ENCODE measurements around the gene ABCC3. TPM values are rescaled to one million over a fixed set of nuclear protein-coding genes. Genes with fewer than 3 reads are reported as not detected.

The ABCC3 gene
- total and polyA plus RNA-seq, 2 of the 8 experiments (the other 6 are each of a cell fraction or from before 2014, with no cell fraction given) = 0.35 to 0.37 TPM

DNA sequence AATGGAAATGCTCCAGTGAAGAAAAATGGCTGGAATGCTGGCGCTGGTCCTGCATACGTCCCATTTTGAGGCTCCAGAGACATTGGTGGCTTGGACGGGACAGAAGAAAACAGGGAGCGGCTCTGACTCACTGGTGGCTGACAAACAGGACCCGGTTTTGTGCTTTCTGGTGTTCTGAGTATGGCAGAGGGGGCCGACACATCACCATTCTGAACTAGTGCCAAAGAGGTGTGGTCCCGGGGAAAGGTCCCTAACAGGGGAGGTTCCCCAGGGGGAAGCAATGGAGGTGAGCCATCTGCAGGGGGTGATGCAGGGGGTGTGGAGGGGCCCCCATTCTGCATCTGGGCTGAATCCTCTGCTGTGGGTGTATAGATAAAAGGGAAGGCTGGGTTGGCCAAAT lies 64.7 kb downstream of the ABCC3 start (continued):
- TF ChIP-seq CHD7 (IDR thresholded peaks at IDR 0.05; ENCODE audit: insufficient replicate concordance, low read length) (no peak), RXRA (IDR thresholded peaks at IDR 0.05; ENCODE audit: insufficient read depth, low read depth, low read length) (no peak), NANOG (IDR thresholded peaks at IDR 0.05; ENCODE audit: insufficient read depth, low read depth, low read length, poor library complexity, severe bottlenecking) (no peak), EZH2 (IDR thresholded peaks at IDR 0.05; ENCODE audit: low read depth, low read length, severe bottlenecking) (no peak), POLR2AphosphoS5 (IDR thresholded peaks at IDR 0.05; ENCODE audit: low read depth, low read length) (no peak), TCF12 (IDR thresholded peaks at IDR 0.05; ENCODE audit: low read depth, low read length) (no peak), SIRT6 (IDR thresholded peaks at IDR 0.05; ENCODE audit: low read length) (no peak), ZNF274 (IDR thresholded peaks at IDR 0.05; ENCODE audit: borderline replicate concordance, extremely low read depth, low read length) (no peak), HDAC2 (IDR thresholded peaks at IDR 0.05; ENCODE audit: borderline replicate concordance in 1 of 2, low read depth in 2 of 2, low read length in 2 of 2) (no peak), SUZ12 (IDR thresholded peaks at IDR 0.05; ENCODE audit: low read length) (no peak), BCL11A (IDR thresholded peaks at IDR 0.05; ENCODE audit: low read depth in 2 of 2, low read length in 2 of 2) (no peak)
- TF ChIP-seq, protein P1, sequence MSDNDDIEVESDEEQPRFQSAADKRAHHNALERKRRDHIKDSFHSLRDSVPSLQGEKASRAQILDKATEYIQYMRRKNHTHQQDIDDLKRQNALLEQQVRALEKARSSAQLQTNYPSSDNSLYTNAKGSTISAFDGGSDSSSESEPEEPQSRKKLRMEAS (IDR thresholded peaks at IDR 0.05) = no peak

Measured in H1 (cell line).